Activated T-cell treated with anti-CD3 and anti-CD28 coated beads, Interleukin-2, amount 50 U/mL, for 72 hours (primary cell): ENCODE data around the gene SPRR1A. TPM values are rescaled to one million over a fixed set of nuclear protein-coding genes. Genes with fewer than 3 reads are reported as not detected.
"Not testable (repeated sequence)": the region's sequence is repeated elsewhere in the genome, so short reads cannot be mapped to it uniquely, and the experiment has no call there.

Experiments used
- ATAC-seq, 2 donors: fragments of 150-1000 bp; cut with Tn5 transposase; replicated peaks in 1 of 2; 2 replicates each; pipeline ENCODE4 v1.10.0; 2021; ENCODE audit warnings: moderate library complexity in 2 of 2, mild to moderate bottlenecking in 1 of 2
- DNase-seq, 2 donors: peaks; one replicate each; pipeline ENCODE4 v3.0.0; 2021 to 2022; ENCODE audit warnings: mixed read lengths in 1 of 2
- H3K27ac Mint-ChIP-seq: one replicate; pipeline ENCODE4 v1.8.0; 2022; ENCODE audit warnings: mild to moderate bottlenecking, moderate library complexity, mixed read lengths
- H3K27me3 Mint-ChIP-seq: one replicate; pipeline ENCODE4 v1.8.0; 2022; ENCODE audit warnings: low read depth, mixed read lengths
- H3K36me3 Mint-ChIP-seq, 2 donors: one replicate each; pipeline ENCODE4 v1.8.0; 2022; ENCODE audit warnings: mixed read lengths in 2 of 2, mild to moderate bottlenecking in 1 of 2; ENCODE audit not compliant: insufficient read depth in 2 of 2
- H3K4me1 Mint-ChIP-seq: one replicate; pipeline ENCODE4 v1.8.0; 2022; ENCODE audit warnings: low read depth, mixed read lengths
- H3K4me3 Mint-ChIP-seq, 2 donors: one replicate each; pipeline ENCODE4 v1.8.0; 2022; ENCODE audit warnings: mild to moderate bottlenecking in 2 of 2, mixed read lengths in 2 of 2, moderate library complexity in 2 of 2
- H3K9me3 Mint-ChIP-seq, 2 donors: one replicate each; pipeline ENCODE4 v1.8.0; 2022; ENCODE audit warnings: mixed read lengths in 2 of 2
- total RNA-seq, 2 donors: library from RNA; stranded (reverse); gene quantifications; one replicate each; pipeline ENCODE4 v1.2.3, GENCODE V29; 2022

The SPRR1A gene
- total RNA-seq, 2 donors from 2014 or later: not detected

GRCh38 chr1:152982076-152982475 lies 1.8 kb upstream of the SPRR1A start:
- Mint-ChIP-seq H3K27ac (no peak overlapping the region), H3K36me3 (no peaks in the 10 kb centered on the region), H3K4me3 (no peak overlapping the region), H3K9me3 (no peaks in the 10 kb centered on the region), H3K4me1 (no peaks in the 10 kb centered on the region), H3K27me3 (peaks cover 22% of the 10 kb centered on the region)
- ATAC-seq (no peak), DNase-seq (no peak)

DNA sequence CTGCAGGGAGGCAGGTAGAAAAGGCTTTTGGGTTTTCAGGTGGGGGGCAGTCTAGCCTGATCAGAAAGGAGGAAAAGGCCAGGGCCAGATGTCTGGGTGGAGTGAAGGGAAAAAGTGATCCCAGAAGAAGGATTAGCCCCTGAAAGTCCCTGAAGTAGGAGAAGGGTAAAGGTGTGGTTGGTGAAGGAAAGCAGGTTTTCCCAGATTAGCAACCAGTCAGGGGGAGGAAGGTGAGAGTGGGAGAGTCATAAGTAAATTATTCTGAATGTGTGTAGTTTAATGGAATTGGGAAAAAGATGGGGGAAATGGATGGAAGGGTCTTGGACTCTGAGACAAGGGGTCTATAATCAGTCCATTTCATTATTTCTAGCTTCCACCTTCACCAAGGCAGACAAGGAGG lies 647 bp upstream of the SPRR1A start:
- no peak for DNase-seq
- no peak for ATAC-seq
- Mint-ChIP-seq H3K27me3 (peaks cover 22% of the 10 kb centered on the region), H3K4me3 (no peak overlapping the region), H3K9me3 (no peaks in the 10 kb centered on the region), H3K4me1 (no peaks in the 10 kb centered on the region), H3K27ac (no peak overlapping the region), H3K36me3 (no peaks in the 10 kb centered on the region)

GRCh38 chr1:152986578-152986977 lies 2.7 kb downstream of the SPRR1A start:
- no peak overlapping the region for H3K4me3 Mint-ChIP-seq
- no peaks in the 10 kb centered on the region for H3K36me3 Mint-ChIP-seq
- H3K9me3 Mint-ChIP-seq: no peaks in the 10 kb centered on the region
- no peaks in the 10 kb centered on the region for H3K4me1 Mint-ChIP-seq
- H3K27me3 Mint-ChIP-seq: peaks cover 20% of the 10 kb centered on the region
- ATAC-seq (no peak), DNase-seq (no peak)
- no peak overlapping the region for H3K27ac Mint-ChIP-seq

GRCh38 chr1:152993186-152993585 lies 9.3 kb downstream of the SPRR1A start:
- Mint-ChIP-seq H3K27me3 (peaks cover 7% of the 10 kb centered on the region), H3K27ac (no peak overlapping the region), H3K4me3 (no peak overlapping the region), H3K4me1 (no peaks in the 10 kb centered on the region), H3K9me3 (peaks cover 0 to 2% of the 10 kb centered on the region in 2 donors), H3K36me3 (no peaks in the 10 kb centered on the region)
- ATAC-seq (no peak), DNase-seq (no peak)

- DNase-seq (no peak), ATAC-seq (no peak)
- H3K9me3 Mint-ChIP-seq: peaks cover 0 to 2% of the 10 kb centered on the region in 2 donors
- H3K36me3 Mint-ChIP-seq: no peaks in the 10 kb centered on the region
- H3K4me3 Mint-ChIP-seq: no peak overlapping the region
- no peak overlapping the region for H3K27ac Mint-ChIP-seq
- no peaks in the 10 kb centered on the region for H3K4me1 Mint-ChIP-seq
- peaks cover 14% of the 10 kb centered on the region for H3K27me3 Mint-ChIP-seq
These were observed 12.0 kb downstream of the SPRR1A start for GRCh38 chr1:152995842-152996241.

- no peak for ATAC-seq
- H3K27me3 Mint-ChIP-seq: peaks cover 7% of the 10 kb centered on the region
- no peaks in the 10 kb centered on the region for H3K4me1 Mint-ChIP-seq
These were observed 12.9 kb downstream of the SPRR1A start for GRCh38 chr1:152996633-152997400.

DNA sequence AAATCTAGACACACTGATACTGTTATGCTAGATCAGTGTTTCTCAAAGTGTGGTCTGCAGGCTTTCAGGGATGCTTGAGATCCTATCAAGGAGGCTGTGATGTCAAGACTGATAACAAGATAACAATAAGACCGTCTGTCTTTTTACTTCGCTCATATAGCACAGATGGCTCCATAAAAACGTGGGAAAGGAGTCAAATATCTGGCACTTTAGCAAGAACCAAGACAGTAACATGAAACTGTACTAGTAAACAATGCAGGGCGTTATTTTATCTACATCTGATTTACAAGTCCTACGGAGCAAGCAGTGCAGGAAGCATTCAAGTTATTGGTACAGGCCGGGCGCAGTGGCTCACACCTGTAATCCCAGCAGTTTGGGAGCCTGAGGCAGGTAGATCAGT lies 14.0 kb downstream of the SPRR1A start:
- no peak for ATAC-seq
- no peaks in the 10 kb centered on the region for H3K4me1 Mint-ChIP-seq
- no peak for DNase-seq
- H3K27ac Mint-ChIP-seq: no peak overlapping the region
- no peak overlapping the region for H3K4me3 Mint-ChIP-seq
- H3K36me3 Mint-ChIP-seq: no peaks in the 10 kb centered on the region
- H3K27me3 Mint-ChIP-seq: peaks cover 7% of the 10 kb centered on the region
- peaks cover 0 to 2% of the 10 kb centered on the region in 2 donors for H3K9me3 Mint-ChIP-seq

More at GRCh38 chr1:152996633-152997400, 12.9 kb downstream of the SPRR1A start:
- Mint-ChIP-seq H3K36me3 (no peaks in the 10 kb centered on the region), H3K27ac (no peak overlapping the region), H3K4me3 (no peak overlapping the region), H3K9me3 (peaks cover 0 to 2% of the 10 kb centered on the region in 2 donors)
- DNase-seq: no peak

- no peak overlapping the region for H3K27ac Mint-ChIP-seq
- peaks cover 7% of the 10 kb centered on the region for H3K27me3 Mint-ChIP-seq
- H3K4me1 Mint-ChIP-seq: no peaks in the 10 kb centered on the region
- DNase-seq (no peak), ATAC-seq (no peak)
- H3K4me3 Mint-ChIP-seq: no peak overlapping the region
- H3K36me3 Mint-ChIP-seq: no peaks in the 10 kb centered on the region
- peaks cover 0 to 2% of the 10 kb centered on the region in 2 donors for H3K9me3 Mint-ChIP-seq
These were observed 14.6 kb downstream of the SPRR1A start for GRCh38 chr1:152998476-152998875.

GRCh38 chr1:152999818-153000217 lies 15.9 kb downstream of the SPRR1A start:
- Mint-ChIP-seq H3K9me3 (no peaks in the 10 kb centered on the region), H3K36me3 (no peaks in the 10 kb centered on the region), H3K27ac (no peak overlapping the region), H3K4me1 (no peaks in the 10 kb centered on the region), H3K27me3 (peaks cover 7% of the 10 kb centered on the region), H3K4me3 (no peak overlapping the region)
- ATAC-seq (no peak), DNase-seq (no peak)

- ATAC-seq: no peak
- no peaks in the 10 kb centered on the region for H3K9me3 Mint-ChIP-seq
- H3K27ac Mint-ChIP-seq: no peak overlapping the region
- H3K36me3 Mint-ChIP-seq: no peaks in the 10 kb centered on the region
- H3K4me1 Mint-ChIP-seq: no peaks in the 10 kb centered on the region
- no peak overlapping the region for H3K4me3 Mint-ChIP-seq
- no peak for DNase-seq
- peaks cover 7% of the 10 kb centered on the region for H3K27me3 Mint-ChIP-seq
These were observed 16.4 kb downstream of the SPRR1A start for GRCh38 chr1:153000294-153000693.

- H3K4me1 Mint-ChIP-seq: no peaks in the 10 kb centered on the region
- H3K27ac Mint-ChIP-seq: no peak within 1 kb of the TSS
- H3K4me3 Mint-ChIP-seq: no peak within 1 kb of the TSS
- peaks cover 7% of the 10 kb centered on the region for H3K27me3 Mint-ChIP-seq
- DNase-seq (no peak), ATAC-seq (no peak)
- peaks cover 0 to 1% of the 10 kb centered on the region in 2 donors for H3K9me3 Mint-ChIP-seq
- no peaks in the 10 kb centered on the region for H3K36me3 Mint-ChIP-seq
These were observed 17.5 kb downstream of the SPRR1A start, which contains the start of gene SPRR3 for GRCh38 chr1:153001382-153001781. Gene SPRR3, plus strand, starts transcription at chr1:153001749. Its CDS starts 1,272 bp downstream, at chr1:153003021.

DNA sequence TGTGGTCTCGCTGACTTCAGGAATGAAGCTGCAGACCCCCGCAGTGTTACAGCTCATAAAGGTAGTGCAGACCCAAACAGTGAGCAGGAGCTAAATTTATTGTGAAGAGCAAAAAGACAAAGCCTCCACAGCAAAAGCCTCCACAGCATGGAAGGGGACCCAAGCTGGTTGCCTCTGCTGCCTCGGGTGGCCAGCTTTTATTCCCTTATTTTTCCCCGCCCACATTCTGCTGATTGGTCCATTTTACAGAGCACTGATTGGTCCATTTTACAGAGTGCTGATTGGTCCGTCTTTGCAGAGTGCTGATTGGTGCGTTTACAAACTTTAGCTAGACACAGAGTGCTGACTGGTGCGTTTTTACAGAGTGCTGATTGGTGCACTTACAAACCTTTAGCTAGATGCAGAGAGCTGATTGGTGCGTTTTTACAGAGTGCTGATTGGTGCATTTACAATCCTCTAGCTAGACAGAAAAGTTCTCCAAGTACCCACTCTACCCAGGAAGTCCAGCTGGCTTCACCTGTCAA lies 27.4 kb downstream of the SPRR1A start:
- H3K27me3 Mint-ChIP-seq: peaks cover 11% of the 10 kb centered on the region
- H3K4me3 Mint-ChIP-seq, DNase-seq, H3K9me3 Mint-ChIP-seq, H3K4me1 Mint-ChIP-seq, ATAC-seq, H3K36me3 Mint-ChIP-seq, H3K27ac Mint-ChIP-seq: not testable (repeated sequence)

DNA sequence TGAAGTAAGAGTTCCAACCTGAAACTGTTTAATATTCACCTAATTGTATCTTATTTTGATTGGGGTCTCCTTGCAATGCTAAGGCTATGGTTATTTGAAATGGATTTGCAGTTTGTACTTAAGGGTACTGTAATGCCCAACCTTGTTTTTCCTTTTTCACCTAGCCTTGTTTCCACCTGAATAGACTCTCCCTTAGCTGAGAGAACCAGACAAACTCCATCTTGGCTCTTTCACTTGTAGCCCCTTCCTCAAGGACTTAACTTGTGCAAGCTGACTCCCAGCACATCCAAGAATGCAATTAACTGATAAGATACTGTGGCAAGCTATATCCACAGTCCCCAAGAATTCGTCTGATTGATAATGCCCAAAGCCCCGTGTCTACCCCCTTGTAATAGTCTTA lies 37.9 kb downstream of the SPRR1A start:
- not testable (repeated sequence) for H3K36me3 Mint-ChIP-seq, ATAC-seq

DNA sequence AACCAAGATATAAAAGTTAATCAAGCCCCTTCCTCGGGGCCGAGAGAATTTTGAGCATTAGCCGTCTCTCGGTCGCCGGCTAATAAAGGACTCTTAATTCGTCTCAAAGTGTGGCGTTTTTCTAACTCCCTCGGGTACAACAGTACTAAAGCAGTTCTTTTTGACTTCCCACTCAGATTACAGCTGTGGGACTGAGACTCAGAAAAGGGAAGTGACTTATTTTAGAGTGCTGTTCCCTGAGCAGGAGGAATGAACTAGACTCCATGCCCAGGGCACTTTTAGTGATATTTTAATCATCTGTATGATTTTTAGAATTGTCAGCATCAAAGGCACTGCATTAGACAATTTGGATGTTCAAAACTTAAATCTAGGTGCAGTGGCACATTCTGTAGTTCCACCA lies 38.5 kb downstream of the SPRR1A start:
- H3K27ac Mint-ChIP-seq, H3K4me3 Mint-ChIP-seq, H3K9me3 Mint-ChIP-seq, DNase-seq, ATAC-seq, H3K4me1 Mint-ChIP-seq, H3K36me3 Mint-ChIP-seq: not testable (repeated sequence)
- H3K27me3 Mint-ChIP-seq: peaks cover 24% of the 10 kb centered on the region

More for the DNA sequence above, 37.9 kb downstream of the SPRR1A start:
- not testable (repeated sequence) for DNase-seq, H3K27ac Mint-ChIP-seq, H3K4me1 Mint-ChIP-seq, H3K4me3 Mint-ChIP-seq, H3K9me3 Mint-ChIP-seq
- peaks cover 24% of the 10 kb centered on the region for H3K27me3 Mint-ChIP-seq
